GM15510 (cell line): ENCODE data around the gene JPT2.

ENCODE experiments used
- POLR2A ChIP-seq: IDR thresholded peaks from 3 replicates; pipeline ENCODE4 v1.6.1; 2011; ENCODE audit warnings: borderline replicate concordance; ENCODE audit not compliant: insufficient read length; ENCODE audit errors: extremely low read depth

JPT2 gene

DNA sequence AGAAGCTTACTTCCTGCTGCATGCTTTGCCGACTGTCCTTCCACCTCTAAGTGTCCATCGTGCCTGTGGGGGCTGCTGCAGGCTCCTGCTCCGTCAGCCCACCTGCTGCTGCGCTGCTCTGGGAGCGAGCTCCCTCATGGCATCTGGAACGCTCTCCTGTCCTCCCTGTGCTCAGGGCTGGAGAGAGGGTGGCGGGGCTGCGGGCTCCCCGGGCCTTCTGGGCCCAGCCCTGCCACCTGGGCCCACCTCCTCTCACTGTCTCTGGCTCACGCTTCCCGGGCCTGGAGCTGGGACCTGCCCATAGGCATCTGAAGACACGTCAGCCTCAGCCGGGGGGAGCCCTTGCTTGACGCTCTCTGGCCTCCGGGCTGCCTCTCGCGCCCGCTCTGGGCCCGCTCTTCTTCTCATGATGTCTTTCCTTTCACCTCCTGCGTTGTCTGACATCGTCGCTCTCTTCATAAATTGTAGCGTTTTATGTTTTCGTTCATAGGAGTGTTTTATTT is 66.3 kb downstream of the JPT2 start:
- no peak for TF ChIP-seq POLR2A

DNA sequence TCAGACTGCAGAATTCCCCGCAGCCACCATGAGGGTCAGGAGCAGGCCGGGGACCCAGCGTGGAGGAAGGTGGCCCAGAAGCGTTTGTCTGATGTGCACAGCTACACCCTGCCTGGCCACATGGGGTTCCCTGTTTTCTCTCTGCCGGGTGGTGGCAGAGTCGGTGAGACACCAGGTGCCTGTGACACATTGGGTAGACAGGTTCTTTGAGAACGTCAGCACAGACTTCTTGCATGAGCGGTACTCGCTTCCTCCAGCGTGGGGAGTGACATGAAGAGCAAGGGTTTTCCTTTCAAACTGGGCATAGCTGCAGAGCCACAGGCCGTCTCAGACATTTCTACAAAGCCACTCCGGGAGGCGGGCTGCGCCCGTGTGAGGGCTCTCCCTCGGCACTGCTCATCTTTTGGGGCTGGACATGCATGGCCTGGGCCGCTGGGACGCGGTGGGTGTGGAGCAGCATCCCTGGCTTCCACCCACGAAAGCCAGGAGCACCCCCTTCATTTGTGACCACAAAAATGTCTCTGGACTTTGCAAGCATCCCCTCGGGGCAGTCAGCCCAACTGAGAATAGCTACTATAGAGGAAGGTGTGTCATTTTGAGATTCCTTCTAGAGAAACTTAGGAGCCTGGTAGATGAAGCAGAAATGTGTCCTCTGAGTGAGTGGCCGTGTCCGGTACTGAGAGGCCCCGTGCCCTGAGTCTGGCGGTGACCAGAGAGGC is 67.3 kb downstream of the JPT2 start:
- TF ChIP-seq POLR2A, result no peak

DNA sequence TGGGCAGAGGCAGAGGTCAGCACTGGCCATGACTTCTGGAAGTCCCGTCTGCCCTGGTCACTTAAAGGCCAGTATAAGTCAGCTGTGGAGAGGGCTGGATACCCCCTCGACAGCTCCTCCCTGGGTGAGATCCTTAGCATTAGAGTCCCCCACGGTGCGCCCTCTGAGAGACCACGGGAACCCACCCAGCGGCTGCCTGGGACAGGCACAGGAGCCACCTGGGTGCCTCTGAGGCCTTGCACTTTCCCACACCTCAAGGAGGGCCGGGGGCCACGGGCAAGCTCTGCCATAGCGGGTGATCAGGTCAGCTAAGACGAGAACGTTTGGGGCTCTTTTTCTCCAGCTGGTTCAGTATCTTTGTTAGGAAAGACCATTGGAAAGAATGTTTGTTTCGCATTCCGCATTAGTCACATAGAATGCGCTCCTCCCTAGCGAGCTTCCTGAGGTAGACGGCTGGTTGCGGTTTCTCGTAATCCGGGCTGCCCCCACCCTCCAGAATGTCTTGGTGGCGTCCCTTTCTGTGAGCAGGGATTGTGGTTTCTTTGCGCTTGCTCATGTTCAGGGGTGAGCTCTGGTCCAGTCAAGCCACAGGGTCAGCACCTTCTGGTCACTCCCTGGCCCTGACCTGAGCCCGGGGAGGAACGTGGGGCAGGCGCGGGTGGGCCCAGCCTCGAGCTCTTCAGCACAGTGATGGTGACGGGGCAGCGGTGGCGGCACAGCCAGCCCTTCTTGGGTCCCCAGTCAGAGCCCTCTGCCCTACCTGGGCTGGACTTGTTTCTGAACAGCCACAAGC is 68.0 kb downstream of the JPT2 start:
- TF ChIP-seq POLR2A, result no peak

DNA sequence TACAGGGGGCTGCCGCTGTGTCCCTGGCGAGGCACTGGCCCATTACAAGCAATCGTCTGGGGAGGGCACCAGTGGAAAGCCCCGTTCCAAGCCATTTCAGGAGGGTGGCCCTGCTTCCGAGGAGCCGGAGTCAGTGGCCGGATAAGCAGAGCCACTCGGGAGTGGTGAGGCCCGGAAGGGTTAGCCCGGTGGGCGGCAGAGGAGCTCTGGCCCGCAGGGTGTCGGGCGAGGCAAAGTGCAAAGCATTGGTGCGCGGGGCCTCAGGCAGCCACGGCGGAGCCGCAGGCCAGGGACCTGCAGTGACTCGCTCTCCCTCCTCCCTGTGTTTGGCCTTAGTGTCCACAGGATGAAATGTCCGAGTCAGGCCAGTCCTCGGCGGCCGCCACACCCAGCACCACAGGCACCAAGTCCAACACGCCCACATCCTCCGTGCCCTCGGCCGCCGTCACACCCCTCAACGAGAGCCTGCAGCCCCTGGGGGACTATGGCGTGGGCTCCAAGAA is 68.7 kb downstream of the JPT2 start:
- no peak for TF ChIP-seq POLR2A

DNA sequence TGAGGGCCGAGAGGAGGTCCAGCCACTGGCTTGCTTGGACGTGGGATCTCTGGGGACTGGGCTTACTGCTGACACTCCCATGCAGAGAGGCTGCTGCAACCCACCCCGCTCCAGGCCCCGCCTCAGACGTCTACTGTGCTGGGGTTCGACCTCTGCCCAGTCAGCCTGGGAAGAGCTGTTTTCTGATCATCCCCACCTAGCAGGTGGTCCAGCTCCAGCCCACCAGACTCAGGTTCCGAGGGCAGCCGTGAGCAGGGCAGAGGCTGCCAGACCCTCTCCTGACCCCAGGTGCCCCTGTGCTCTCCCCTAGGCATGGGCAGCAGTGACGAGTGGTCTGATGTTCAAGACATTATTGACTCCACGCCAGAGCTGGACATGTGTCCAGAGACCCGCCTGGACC is 69.9 kb downstream of the JPT2 start:
- no peak for TF ChIP-seq POLR2A

DNA sequence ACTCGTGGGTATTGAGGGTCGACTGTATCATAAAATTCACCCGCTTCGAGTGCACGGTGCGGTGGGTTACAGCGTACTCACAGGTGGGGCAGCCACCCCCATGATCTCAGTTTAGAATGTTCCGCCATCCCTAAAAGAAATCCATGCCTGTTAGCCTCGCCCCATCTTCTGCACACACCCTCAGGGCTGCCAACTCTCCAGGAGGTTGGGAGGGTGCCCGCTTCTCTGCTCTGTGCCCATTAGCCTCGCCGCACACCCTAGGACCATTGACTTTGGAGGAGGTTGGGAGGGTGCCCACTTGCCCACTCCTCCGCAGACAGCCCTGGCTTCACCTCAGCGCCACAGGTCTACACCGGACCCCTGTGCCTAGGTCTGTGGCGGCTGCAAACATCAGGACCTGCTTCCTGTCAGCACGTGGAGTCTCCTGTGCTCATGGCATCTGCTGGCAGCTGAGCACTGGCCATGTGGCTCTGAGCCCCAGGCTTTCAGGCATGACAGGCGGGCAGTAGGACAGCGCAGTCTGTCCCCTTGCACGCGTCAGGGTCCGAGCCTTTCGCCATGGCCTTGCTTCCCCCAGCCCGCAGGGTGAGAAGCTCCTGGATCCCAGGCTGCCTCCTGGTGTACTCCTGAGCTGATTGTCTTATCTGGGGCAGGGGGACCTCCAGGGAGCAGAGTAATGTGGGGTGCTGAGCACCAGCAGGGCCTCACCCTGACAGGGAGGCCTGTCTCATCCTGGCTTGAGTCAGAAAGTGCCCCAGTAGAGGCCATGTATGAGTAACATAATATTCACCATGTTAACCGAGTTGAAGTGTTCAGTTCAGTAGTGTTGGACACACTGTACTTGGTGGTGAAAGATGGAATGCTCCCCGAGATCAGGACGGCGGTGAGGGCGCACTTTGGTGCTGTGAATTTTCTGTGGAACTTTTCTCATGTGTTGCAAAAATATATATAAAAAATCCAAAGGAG is 71.4 kb downstream of the JPT2 start:
- TF ChIP-seq POLR2A, result no peak
